Measurements from ENCODE around the gene COX6A1.
"Not testable (repeated sequence)": the region's sequence is repeated elsewhere in the genome, so short reads cannot be mapped to it uniquely, and the experiment has no call there.

Gene COX6A1

GRCh38 chr12:120428597-120429229 lies 9.2 kb upstream of the COX6A1 start:
- DNase-seq, result no peak

DNA sequence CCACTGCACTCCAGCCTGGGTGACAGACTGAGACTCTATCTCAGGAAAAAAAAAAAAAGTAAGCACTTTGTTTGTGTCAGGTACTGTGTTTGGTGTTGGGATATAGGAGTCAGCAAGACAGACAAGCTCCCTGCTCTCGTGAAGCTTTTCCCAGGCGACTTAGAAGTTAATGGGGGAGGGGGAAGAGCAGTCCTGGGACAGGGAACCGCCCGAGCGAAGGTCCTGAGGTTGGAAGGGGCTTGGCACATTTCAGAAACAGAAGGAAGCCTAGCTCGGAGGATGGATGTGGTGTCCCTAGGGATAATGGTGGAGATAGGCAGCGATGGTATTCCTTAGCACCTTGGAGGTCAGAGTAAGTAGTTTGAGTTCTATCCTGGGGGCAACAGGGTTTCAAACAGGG lies 8.5 kb upstream of the COX6A1 start:
- no peak for DNase-seq

DNA sequence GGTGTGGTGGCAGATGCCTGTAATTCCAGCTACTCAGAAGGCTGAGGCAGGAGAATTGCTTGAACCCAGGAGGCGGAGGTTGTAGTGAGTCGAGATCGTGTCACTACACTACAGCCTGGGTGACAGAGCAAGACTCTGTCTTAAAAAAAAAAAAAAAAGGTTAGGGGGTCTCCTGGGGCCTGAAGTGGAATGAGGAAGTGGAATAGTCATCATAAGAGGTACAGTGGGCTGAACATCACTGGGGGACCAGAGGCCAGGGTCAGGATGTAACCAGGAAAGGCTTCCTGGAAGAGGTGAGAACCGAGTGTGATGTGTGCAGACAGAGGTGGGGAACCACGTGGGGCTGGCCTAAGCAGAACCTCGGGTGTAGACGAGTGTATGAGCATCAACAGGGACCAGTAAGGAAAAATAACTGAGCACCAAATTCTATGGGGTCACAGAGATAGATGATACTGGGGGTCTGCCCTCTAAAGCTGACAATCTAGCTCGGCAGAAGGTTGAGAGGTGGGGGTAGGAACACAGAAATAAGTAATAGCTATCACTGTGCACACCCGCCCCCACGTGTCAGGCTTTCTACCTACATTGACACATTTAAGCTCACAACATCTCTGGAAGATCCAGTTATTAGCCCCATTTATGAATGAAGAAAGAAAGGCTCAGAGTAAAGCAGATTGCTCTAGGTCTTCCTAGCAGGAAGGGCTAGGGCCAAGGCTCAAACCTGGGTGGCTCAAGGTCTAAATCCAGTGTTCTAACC lies 5.0 kb upstream of the COX6A1 start:
- DNase-seq, result no peak

DNA sequence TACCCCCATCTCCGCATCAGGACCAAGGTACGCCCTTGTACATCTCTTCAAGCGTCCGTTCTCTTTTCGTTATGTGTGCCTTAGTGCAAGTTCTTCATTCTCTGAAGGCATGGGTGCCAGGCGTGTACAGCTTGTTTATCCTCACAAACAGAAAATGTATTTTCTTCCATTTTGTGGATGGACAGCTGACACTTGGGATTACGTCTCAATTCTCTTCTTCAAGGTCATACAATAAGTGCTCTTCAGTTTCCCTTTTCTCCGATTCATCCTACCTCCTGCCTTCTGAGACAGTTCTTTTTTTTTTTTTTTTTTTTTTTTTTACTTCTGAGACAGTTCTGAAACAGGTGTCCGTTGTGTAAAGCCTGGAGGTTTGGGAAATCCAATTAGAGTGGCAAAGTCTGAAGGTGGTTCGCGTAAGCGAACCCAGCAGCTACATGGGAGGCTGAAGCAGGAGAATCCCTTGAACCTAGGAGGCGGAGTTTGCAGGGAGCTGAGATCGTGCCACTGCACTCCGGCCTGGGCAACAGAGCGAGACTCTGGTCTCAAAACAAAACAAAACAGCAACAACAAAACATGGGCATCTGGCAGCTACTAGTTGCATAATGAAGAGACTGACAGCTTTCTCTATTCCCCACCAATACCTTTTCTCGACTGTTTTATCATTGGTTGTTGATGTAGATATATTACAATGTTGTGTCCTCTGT lies 734 bp downstream of the COX6A1 start:
- no peak for DNase-seq

DNA sequence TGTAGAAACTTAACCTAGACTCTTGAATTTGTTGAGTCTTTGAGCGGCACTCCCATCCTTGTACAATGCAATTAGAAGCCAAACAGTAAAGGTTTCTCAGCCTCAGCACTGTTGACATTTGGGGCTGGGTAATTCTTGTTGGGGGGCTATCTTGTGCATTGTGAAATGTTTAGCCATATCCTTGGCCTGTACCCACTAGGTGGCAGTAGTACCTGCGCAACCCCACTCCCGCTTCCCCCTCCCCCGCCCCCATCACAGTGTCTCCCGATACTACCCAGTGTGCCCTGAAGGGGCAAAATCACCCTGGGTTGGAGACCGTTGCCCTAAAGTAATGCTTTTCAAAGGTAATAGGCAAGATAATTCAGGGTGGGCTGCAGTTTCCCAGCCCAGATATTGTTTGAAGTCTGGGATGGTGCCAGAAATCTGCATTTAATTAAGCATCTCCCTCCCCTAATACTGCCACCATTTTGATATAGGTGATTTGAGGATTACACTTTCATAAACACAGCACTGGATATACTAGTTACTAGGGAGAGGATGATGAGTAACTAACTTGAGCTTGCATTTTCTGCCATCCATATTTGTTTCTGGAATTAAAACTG lies 1.8 kb downstream of the COX6A1 start:
- DNase-seq, result peak; percentile 51 to 82 (median 71)

- no peak for DNase-seq
These were observed 6.8 kb downstream of the COX6A1 start for GRCh38 chr12:120444676-120445075.

DNA sequence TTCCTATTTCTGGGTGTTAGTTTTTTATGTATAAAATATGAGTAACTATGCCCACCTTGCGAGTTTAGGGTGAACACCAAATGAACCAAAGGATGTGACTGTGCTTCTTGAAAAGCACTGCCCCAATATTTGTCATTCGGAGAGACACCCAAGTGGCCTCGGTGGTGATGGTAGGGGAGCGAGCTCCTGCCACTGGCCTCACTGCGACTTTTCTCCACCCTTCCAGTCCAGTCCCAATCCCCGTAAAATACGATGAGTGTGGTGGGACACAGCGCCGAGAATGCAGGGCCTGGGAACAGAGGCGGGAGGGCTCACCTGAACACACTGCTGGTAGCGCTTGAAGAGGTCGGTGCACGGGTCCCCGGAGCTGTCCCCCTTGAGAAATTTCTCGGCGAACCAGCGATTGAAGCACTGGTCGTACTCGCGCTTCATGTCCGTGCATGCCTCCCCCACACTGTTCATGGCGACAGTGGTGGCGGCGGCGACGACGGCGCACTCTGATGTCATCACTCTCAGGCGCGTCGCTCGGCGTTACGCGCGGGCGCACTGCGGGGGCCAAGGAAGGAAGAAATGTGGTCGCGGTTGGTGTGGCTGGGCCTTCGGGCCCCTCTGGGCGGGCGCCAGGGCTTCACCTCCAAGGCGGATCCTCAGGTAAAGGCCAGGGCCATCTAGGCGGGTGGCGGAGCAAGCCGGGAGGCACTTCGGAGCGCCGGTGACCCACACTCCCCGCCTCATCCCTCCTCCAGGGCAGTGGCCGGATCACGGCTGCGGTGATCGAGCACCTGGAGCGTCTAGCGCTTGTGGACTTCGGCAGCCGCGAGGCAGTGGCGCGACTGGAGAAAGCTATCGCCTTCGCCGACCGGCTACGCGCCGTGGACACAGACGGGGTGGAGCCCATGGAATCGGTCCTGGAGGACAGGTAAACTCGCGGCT lies 8.3 kb downstream of the COX6A1 start, which contains the start of the genes GATC and TRIAP1:
GATC (plus strand) TSS at position 534 of the 933 bp plus-strand sequence; CDS start at position 571, 37 bp downstream.
TRIAP1 (minus strand) TSS at position 474 of the 933 bp plus-strand sequence; CDS start at position 462, 12 bp downstream.
- DNase-seq, result peak; percentile 90 to 94 (median 94)

GRCh38 chr12:120446844-120447178 lies 8.9 kb downstream of the COX6A1 start:
- not testable (repeated sequence) for DNase-seq

- DNase-seq, result no peak
These were observed 10.1 kb downstream of the COX6A1 start for GRCh38 chr12:120447992-120448391.

DNA sequence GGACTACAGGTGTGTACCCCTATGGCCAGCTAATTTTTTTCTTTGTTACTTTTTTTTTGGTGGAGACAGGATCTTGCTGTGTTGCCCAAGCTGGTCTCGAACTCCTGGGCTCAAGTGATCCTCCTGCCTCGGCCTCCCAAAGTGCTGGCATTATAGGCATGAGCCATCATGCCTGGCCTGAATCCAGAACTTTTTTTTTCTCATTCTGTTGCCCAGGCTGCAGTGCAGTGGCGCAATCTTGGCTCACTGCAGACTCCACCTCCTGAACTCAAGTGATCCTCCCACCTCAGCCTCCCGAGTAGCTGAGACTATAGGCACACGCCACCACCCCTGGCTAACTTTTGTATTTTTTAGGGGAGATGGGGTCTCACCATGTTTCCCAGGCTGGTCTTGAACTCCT lies 14.6 kb downstream of the COX6A1 start:
- not testable (repeated sequence) for DNase-seq

GRCh38 chr12:120453060-120453750 lies 15.3 kb downstream of the COX6A1 start:
- no peak for DNase-seq

- peak in 2 of 3 experiments; percentile 26 to 30 for DNase-seq
These were observed 16.1 kb downstream of the COX6A1 start for GRCh38 chr12:120453977-120454376.

DNA sequence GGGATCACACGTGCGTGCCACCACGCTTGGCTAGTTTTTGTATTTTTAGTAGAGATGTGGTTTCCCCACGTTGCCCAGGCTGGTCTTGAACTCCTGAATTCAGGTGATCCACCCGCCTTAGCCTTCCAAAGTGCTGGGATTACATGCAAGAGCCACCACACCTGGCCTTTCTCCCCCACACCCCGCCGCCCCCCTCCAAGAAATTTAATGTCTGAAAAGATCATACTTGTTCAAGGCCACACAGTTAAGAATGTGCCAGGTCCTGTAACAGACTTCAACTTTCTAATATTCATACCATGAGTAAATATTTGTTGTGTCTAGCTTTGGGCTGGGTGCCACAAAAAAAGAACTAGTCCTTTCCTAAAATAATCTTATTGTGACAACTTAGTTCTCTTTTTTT lies 17.4 kb downstream of the COX6A1 start:
- no peak for DNase-seq

DNA sequence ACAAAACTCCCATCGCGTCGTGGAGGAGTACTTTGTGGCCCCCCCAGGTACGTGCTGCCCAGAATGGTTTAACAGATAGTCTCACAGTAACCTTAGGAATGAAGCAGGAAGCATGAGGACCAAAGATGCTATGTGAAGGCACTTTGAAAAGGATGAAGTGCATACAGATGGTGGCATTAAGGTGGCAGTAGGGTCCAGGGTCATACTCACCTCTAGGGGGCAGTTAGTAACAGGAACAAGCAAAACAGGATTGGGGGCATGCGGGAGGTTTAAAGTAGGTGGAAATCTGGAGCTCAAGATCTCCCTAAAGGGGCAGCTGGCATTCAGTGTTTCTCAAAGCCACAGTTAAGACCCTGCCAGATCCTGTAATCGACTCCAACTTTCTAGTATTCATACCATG lies 19.2 kb downstream of the COX6A1 start:
- peak in 1 of 3 experiments; percentile 15 for DNase-seq

DNA sequence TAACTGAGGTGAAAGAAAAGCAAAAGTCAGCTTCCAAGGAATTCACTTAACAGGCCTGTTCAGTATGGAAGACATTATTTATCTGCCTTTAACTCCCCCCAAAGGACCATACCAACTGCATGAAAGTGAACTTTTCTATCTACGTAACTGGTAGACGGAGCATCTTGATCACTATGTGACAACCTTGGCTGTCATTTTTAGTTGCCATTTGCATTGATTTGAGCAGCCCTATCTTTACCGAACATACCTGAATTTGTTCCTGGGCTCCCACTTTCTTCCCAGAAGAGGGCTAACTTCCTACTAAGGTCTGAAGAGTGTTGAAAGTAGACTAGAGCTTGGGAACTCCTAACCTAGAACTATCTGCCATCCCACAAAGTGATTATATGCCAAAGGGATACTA lies 22.2 kb downstream of the COX6A1 start:
- DNase-seq, result no peak

DNA sequence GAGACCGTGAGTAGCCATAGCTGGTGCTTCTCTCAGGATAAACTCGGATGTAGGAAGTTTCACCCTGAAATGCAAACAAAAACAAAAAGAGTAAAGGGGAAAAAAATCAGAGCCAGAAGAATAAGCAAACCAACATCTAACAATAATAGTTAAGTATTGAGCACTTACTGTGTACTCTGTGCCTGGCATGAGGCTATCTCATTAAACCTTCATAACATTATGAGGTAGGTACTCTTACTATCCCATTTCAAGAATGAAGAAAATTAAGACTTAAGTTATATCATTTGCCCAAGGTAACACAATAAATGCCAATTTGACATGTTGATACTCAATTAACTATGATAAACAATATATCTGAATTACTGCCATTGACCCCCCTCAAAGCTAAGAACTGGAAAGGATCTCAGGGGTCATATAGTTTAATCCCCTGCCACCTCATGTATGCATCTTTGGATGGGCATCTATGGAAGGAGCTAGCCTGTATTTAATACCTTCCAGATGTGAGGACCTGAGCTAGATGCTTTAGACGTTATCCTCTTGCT lies 24.3 kb downstream of the COX6A1 start:
- DNase-seq, result no peak

- DNase-seq, result no peak
These were observed 25.8 kb downstream of the COX6A1 start for GRCh38 chr12:120463712-120464111.

- no peak for DNase-seq
These were observed 27.8 kb downstream of the COX6A1 start for GRCh38 chr12:120465756-120466155.

GRCh38 chr12:120466560-120467315 lies 28.8 kb downstream of the COX6A1 start:
- DNase-seq, result peak in 2 of 3 experiments; percentile 9 to 48

GRCh38 chr12:120467439-120467838 lies 29.5 kb downstream of the COX6A1 start:
- DNase-seq, result no peak

Measured in NCI-H1417 (cell line).